Ishikawa (cell line): ENCODE measurements around the gene ZMYND15.

Source experiments
- NFIC ChIP-seq: IDR thresholded peaks from 2 replicates; pipeline ENCODE4 v1.6.1; 2012
- TAF1 ChIP-seq: IDR thresholded peaks from 2 replicates; pipeline ENCODE4 v1.6.1; 2012; ENCODE audit warnings: low read depth, mild to moderate bottlenecking
- YY1 ChIP-seq: IDR thresholded peaks from 2 replicates; pipeline ENCODE4 v1.6.1; 2012; ENCODE audit warnings: low read depth
- TF ChIP-seq, protein P1 (sequence below): IDR thresholded peaks from 2 replicates; pipeline ENCODE4 v1.6.1; 2012

DNA sequence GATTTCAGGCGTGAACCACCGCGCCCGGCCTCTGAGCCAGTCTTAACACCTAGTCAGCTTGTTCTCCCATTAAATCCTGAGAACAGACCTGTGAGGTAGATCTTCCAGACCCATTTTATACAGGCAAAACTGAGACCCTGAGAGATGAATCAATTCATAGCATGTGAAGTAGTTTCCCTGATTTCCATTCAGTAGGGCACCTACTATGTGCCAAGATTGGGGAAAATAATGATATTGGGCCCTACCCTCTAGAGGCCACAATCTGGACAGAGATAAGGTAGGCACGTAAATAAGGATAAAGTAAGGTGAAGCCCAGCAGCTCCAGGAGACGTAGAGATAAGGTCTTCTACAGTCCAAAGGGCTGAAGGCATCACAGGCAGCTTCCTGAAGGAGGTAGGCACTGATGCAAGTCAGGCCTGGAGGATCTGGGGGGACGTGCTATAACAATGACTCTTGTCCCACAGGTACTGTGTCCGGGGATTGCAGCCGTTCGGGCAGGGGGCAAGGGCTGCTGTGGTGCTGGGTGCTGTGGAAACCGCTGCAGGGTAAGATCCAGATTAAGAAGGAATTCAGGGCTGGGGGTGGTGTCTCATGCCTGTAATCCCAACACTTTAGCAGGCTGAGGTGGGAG, 40.8 kb downstream of the ZMYND15 start:
- TF ChIP-seq, protein P1, sequence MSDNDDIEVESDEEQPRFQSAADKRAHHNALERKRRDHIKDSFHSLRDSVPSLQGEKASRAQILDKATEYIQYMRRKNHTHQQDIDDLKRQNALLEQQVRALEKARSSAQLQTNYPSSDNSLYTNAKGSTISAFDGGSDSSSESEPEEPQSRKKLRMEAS, result no peak
- TF ChIP-seq YY1 (no peak), TAF1 (no peak), NFIC (no peak)
